OCI-LY7 (cell line): ENCODE results near the gene CCDC78. TPM values are rescaled to one million over a fixed set of nuclear protein-coding genes. Genes with fewer than 3 reads are reported as not detected.

Experiments used
- BruUV-seq: library from RNA; stranded (reverse); fragments of 400-500 nt; replicated peaks from 2 replicates; lab custom pipeline; 2021; lab: Mats Ljungman, UMichigan
- CTCF ChIA-PET: fragments of 300-600 bp; sonication (Branson Sonifier 250); formaldehyde crosslinking; loops from one replicate; lab custom pipeline; 2022; ENCODE audit warnings: antibody characterized with exemption; ENCODE audit not compliant: unreplicated experiment; lab: Charles Lee
- POLR2A ChIA-PET: fragments of 300-600 bp; sonication (Branson Sonifier 250); formaldehyde crosslinking; loops from one replicate; lab custom pipeline; 2022; ENCODE audit warnings: antibody characterized with exemption; lab: Charles Lee
- DNase-seq: peaks from one replicate; pipeline ENCODE4 v3.0.0-alpha.2; 2015; ENCODE audit warnings: low spot score
- H2AFZ ChIP-seq: fragments of 200-600 bp; sonication (generic), shearing (Covaris generic); 2 replicates; pipeline ENCODE4 v1.6.1; 2014; ENCODE audit warnings: mild to moderate bottlenecking, antibody characterized with exemption, low read length, moderate library complexity
- H3K27ac ChIP-seq: fragments of 200-600 bp; sonication (generic); 2 replicates; pipeline ENCODE4 v1.5.1; 2014; ENCODE audit warnings: mixed run types, low read depth, mild to moderate bottlenecking, moderate library complexity, low read length, inconsistent platforms; ENCODE audit not compliant: poor library complexity, severe bottlenecking
- H3K36me3 ChIP-seq: fragments of 200-600 bp; sonication (generic); 2 replicates; pipeline ENCODE4 v1.6.1; 2014; ENCODE audit warnings: mild to moderate bottlenecking, antibody characterized with exemption, low read length, moderate library complexity, mixed read lengths; ENCODE audit not compliant: insufficient read depth
- H3K4me1 ChIP-seq: fragments of 200-600 bp; sonication (generic); 2 replicates; pipeline ENCODE4 v1.5.1; 2014; ENCODE audit warnings: mild to moderate bottlenecking, low read length; ENCODE audit not compliant: insufficient read depth, poor library complexity, severe bottlenecking
- H3K4me2 ChIP-seq: fragments of 200-600 bp; sonication (generic); 2 replicates; pipeline ENCODE4 v1.6.1; 2014; ENCODE audit warnings: mild to moderate bottlenecking, low read length
- H3K4me3 ChIP-seq: fragments of 200-600 bp; sonication (generic); 2 replicates; pipeline ENCODE4 v1.5.1; 2014; ENCODE audit warnings: mild to moderate bottlenecking, low read depth, low read length; ENCODE audit not compliant: poor library complexity, severe bottlenecking
- H3K79me2 ChIP-seq: fragments of 200-600 bp; sonication (generic); 2 replicates; pipeline ENCODE4 v1.6.1; 2016; ENCODE audit warnings: low read depth, mild to moderate bottlenecking, low read length, moderate library complexity, mixed read lengths; ENCODE audit not compliant: insufficient read depth
- H3K9me2 ChIP-seq: fragments of 200-600 bp; sonication (generic); 2 replicates; pipeline ENCODE4 v1.6.1; 2016; ENCODE audit warnings: mild to moderate bottlenecking, low read length, mixed read lengths; ENCODE audit not compliant: insufficient read depth
- H3K9me3 ChIP-seq: fragments of 200-600 bp; sonication (generic); 2 replicates; pipeline ENCODE4 v1.6.1; 2014; ENCODE audit warnings: mild to moderate bottlenecking, mixed run types, low read length, mixed read lengths
- H4K20me1 ChIP-seq: fragments of 200-600 bp; sonication (generic); 2 replicates; pipeline ENCODE4 v1.6.1; 2014; ENCODE audit warnings: mild to moderate bottlenecking, antibody characterized with exemption, low read length, moderate library complexity, mixed read lengths; ENCODE audit not compliant: insufficient read depth
- CTCF ChIP-seq: fragments of 200-600 bp; sonication (generic); conservative IDR thresholded peaks from 2 replicates; pipeline ENCODE4 v1.5.1; 2014; ENCODE audit warnings: mild to moderate bottlenecking, antibody characterized with exemption, low read length, moderate library complexity, mixed read lengths
- EZH2phosphoT487 ChIP-seq: fragments of 200-600 bp; sonication (generic); IDR thresholded peaks from 2 replicates; pipeline ENCODE4 v1.6.1; 2018; ENCODE audit warnings: low read depth, borderline replicate concordance, mild to moderate bottlenecking, mixed run types, antibody characterized with exemption, low read length, moderate library complexity, mixed read lengths
- intact Hi-C: fragments of 100-400 bp; cut with micrococcal nuclease; formaldehyde crosslinking; loops from one replicate; pipeline ENCODE4 v1.10.0; 2022; ENCODE audit not compliant: unreplicated experiment
- total RNA-seq, 2 experiments: library from RNA; depleted of rRNA in 1 of 2; stranded (reverse); fragments of >200 nt in 1 of 2; shearing (Covaris generic) in 1 of 2; gene quantifications; 2 replicates each; pipeline ENCODE4 v1.2.3, GENCODE V29; 2014 to 2022

CCDC78 gene
- total RNA-seq, 2 experiments from 2014 or later = 25.8 to 57.9 TPM

- Histone ChIP-seq H3K4me3 (no peak overlapping the region), H4K20me1 (no peaks in the 10 kb centered on the region), H3K4me1 (peaks cover 63% of the 10 kb centered on the region), H3K79me2 (no peaks in the 10 kb centered on the region), H3K9me3 (no peaks in the 10 kb centered on the region), H2AFZ (no peak overlapping the region), H3K27ac (no peak overlapping the region), H3K4me2 (peak overlapping the region; percentile 88), H3K9me2 (no peaks in the 10 kb centered on the region), H3K36me3 (0 out of 2 replicates have a peak, but pooled peaks cover 10% of the 10 kb centered on the region)
- ChIA-PET CTCF (no interaction called here), POLR2A (no interaction called here)
- intact Hi-C loops = loop anchor here (5.0 kb wide), 1 partner anchor 41 kb away; the partner anchor contains the start of genes JMJD8 and STUB1
- DNase-seq = no peak
- TF ChIP-seq CTCF (no peak), EZH2phosphoT487 (no peak)
- no TSS peak for BruUV-seq
Observed at GRCh38 chr16:722835-723633, 3.2 kb downstream of the CCDC78 start.

GRCh38 chr16:721765-722540 is 4.3 kb downstream of the CCDC78 start:
- H3K4me2 ChIP-seq = peak overlapping the region; percentile 88
- H3K9me2 ChIP-seq = no peaks in the 10 kb centered on the region
- H4K20me1 ChIP-seq = no peaks in the 10 kb centered on the region
- 0 out of 2 replicates have a peak, but pooled peaks cover 10% of the 10 kb centered on the region for H3K36me3 ChIP-seq
- peak overlapping the region; percentile 93 for H3K27ac ChIP-seq
- no peaks in the 10 kb centered on the region for H3K9me3 ChIP-seq
- H2AFZ ChIP-seq = no peak overlapping the region
- ChIA-PET CTCF (interaction anchor here (0.7 kb wide), 1 partner anchor 15 kb away, joined by 3 read pairs; no protein-coding TSS in a partner anchor), POLR2A (interaction anchor here (0.8 to 3.2 kb wide), 4 partner anchors 8 to 66 kb away, joined by 4 to 26 read pairs (median 6); partner anchors contain the start of genes CHTF18 and RPUSD1)
- peak overlapping the region; percentile 95 for H3K4me3 ChIP-seq
- intact Hi-C loops = loop anchor here (2.0 to 5.0 kb wide), 2 partner anchors 17 to 40 kb away; partner anchors contain the start of genes JMJD8 and STUB1
- TF ChIP-seq EZH2phosphoT487 (no peak), CTCF (no peak)
- DNase-seq = no peak
- TSS peak; percentile 77 for BruUV-seq
- H3K79me2 ChIP-seq = no peaks in the 10 kb centered on the region
- peaks cover 63% of the 10 kb centered on the region for H3K4me1 ChIP-seq
